ENCODE measurements around the gene PSENEN.

The PSENEN gene

DNA sequence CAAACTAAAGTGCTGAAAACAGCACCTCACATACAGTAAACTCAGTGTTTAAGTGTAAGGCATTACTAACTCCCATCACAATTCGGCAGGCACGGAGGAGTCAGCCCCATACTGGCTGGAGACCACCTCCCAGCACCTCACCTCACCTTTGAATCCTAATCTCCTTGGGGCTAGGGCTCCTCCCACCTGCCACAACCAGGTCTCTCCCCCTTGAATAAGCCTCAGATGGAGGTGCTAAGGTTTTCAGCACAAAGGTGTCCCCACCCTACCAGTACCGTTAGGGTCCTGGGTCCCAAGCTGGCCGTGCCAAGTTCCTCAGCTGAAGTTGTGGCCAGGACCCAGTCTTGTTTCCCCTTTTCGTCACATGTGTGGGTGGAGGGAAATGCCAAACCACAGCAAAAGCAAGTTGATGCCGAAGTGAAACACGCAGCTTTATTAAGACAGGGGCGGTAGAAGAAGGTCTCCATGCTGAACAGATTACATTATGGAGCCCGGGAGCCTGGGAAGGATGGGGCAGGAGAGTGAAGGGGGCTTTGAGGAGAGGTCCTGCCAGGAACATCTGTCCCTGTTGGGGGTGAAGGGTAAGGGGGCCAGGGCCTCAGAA, 3.2 kb upstream of the PSENEN start, which contains the start of gene IGFLR1:
Gene IGFLR1, minus strand, starts transcription at position 332 of the 604 bp plus-strand sequence. CDS start 1,272 bp downstream, outside the sequence.
- H3K27ac ChIP-seq: peak within 1 kb of the TSS; percentile 90
- TF ChIP-seq ZFX (IDR thresholded peaks at IDR 0.05; ENCODE audit: borderline replicate concordance): no peak
- TF ChIP-seq, protein P1, sequence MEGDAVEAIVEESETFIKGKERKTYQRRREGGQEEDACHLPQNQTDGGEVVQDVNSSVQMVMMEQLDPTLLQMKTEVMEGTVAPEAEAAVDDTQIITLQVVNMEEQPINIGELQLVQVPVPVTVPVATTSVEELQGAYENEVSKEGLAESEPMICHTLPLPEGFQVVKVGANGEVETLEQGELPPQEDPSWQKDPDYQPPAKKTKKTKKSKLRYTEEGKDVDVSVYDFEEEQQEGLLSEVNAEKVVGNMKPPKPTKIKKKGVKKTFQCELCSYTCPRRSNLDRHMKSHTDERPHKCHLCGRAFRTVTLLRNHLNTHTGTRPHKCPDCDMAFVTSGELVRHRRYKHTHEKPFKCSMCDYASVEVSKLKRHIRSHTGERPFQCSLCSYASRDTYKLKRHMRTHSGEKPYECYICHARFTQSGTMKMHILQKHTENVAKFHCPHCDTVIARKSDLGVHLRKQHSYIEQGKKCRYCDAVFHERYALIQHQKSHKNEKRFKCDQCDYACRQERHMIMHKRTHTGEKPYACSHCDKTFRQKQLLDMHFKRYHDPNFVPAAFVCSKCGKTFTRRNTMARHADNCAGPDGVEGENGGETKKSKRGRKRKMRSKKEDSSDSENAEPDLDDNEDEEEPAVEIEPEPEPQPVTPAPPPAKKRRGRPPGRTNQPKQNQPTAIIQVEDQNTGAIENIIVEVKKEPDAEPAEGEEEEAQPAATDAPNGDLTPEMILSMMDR (IDR thresholded peaks at IDR 0.05): no peak

DNA sequence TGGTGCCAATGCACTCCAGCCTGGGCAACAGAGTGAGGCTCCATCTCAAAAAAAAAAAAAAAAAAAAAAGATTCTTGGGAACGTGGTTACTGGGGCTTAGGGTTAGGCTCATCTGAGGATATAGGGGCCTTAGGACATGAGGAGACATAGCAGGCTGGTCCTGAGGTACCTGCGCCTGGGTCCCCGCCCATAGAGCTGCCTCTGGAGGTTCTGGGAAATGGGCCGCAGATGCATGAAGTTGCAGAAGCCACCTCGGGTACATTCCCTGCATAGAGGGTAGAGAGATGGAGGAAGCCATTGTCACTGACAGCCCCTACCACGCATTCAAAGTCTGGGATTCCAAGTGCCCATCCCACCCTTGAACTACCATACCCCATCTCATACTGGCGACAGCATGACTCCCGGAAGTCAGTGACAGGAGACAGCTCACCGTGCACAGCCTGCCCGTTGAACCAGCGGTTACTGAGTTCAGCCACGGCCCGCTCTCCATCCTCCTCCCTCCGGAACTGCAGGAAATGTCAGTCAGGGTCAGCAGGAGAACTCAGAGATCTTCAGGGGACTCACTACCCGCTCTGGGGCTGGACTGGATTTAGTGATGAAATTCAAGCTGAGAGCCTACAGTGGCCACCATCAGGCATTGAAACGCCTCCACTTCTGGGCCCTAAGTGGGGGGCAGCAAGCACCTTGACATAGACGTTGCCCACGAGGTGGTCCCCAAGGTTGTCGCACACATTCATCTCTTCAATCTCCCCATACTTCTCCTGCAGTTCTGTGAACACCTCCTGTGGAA, 1.6 kb upstream of the PSENEN start:
- TF ChIP-seq, protein P1 (IDR thresholded peaks at IDR 0.05): no peak
- TF ChIP-seq ZFX (IDR thresholded peaks at IDR 0.05; ENCODE audit: borderline replicate concordance): no peak
- H3K27ac ChIP-seq: peak overlapping the region; percentile 98

DNA sequence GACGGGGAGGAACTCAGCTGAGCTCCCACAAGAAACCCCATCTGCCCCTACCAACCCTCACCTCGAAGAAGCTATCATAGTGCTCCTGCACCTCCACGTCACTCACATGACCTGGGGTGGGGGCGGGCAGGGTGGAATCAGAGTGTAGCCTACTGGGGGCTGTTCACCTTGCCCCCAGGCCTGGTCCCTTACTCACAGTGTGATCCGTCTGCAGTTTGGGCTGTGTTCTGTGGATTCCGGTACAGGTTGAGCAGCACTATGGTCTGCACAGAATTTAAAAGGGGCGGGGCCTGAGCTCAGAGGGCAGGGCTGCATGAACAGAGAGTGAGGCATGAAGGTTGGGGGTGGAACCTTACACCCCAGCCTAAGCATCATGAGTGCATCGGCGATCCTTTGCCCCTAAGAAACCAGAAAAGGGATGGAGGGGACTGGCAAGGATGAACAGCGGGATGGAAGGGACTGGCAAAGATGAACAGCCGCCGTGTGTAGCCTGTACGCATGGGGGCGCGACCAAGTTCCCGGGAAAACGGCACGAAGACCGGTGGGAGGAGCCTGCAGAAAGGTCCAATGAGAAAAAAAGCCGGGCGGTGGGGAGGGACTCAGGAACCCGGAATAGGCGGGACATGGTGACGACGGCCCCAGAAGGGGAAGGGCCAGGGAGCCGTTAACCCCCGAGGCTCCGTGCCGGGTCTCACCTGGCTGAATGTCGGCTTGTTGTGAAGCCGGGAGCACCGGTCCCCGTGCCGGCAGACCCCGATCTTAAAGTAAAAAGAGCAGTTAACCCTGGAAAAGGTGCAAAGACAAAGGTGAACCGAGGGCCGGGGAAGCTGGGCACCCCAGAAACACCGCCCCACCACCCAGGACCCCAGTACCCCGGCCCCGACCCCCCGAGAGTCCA, 772 bp upstream of the PSENEN start:
- peak overlapping the region; percentile 98 for H3K27ac ChIP-seq
- TF ChIP-seq, protein P1 (IDR thresholded peaks at IDR 0.05): peak; percentile 56
- TF ChIP-seq ZFX (IDR thresholded peaks at IDR 0.05; ENCODE audit: borderline replicate concordance): no peak

DNA sequence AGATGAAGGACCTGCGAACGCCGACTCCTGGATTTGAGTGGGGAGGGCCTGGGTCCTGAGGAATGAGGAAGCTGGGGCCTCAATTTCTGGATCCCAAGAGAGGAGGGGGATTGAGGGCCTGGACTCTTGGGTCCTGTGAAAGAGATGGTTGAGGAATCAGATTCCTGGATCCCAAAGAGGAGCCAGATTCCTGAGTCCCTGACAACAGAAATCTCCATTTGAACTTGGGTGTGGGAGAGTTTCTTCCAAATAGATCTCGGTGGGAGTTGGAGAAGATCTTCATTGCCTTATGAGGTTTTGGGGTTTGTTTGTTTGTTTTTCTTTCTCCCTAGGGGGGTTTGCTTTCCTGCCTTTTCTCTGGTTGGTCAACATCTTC, 624 bp downstream of the PSENEN start:
- TF ChIP-seq, protein P1 (IDR thresholded peaks at IDR 0.05): no peak
- TF ChIP-seq ZFX (IDR thresholded peaks at IDR 0.05; ENCODE audit: borderline replicate concordance): no peak

DNA sequence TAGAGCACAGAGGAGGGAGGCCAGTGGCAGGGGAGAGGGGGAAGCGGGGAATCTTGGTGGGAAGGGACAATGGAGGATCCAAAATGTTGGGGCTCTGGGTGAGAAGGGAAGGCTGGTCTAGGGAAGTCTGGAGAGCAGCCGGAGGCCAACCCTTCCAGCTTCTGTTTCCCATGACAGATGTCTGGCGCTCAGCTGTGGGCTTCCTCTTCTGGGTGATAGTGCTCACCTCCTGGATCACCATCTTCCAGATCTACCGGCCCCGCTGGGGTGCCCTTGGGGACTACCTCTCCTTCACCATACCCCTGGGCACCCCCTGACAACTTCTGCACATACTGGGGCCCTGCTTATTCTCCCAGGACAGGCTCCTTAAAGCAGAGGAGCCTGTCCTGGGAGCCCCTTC, 1.1 kb downstream of the PSENEN start:
- H3K27ac ChIP-seq: peak overlapping the region; percentile 98; the same call in 1 of the 2 replicates
- TF ChIP-seq, protein P1 (IDR thresholded peaks at IDR 0.05): no peak
- TF ChIP-seq ZFX (IDR thresholded peaks at IDR 0.05; ENCODE audit: borderline replicate concordance): no peak

More for the DNA sequence above, 624 bp downstream of the PSENEN start:
- peak overlapping the region; percentile 98 for H3K27ac ChIP-seq

DNA sequence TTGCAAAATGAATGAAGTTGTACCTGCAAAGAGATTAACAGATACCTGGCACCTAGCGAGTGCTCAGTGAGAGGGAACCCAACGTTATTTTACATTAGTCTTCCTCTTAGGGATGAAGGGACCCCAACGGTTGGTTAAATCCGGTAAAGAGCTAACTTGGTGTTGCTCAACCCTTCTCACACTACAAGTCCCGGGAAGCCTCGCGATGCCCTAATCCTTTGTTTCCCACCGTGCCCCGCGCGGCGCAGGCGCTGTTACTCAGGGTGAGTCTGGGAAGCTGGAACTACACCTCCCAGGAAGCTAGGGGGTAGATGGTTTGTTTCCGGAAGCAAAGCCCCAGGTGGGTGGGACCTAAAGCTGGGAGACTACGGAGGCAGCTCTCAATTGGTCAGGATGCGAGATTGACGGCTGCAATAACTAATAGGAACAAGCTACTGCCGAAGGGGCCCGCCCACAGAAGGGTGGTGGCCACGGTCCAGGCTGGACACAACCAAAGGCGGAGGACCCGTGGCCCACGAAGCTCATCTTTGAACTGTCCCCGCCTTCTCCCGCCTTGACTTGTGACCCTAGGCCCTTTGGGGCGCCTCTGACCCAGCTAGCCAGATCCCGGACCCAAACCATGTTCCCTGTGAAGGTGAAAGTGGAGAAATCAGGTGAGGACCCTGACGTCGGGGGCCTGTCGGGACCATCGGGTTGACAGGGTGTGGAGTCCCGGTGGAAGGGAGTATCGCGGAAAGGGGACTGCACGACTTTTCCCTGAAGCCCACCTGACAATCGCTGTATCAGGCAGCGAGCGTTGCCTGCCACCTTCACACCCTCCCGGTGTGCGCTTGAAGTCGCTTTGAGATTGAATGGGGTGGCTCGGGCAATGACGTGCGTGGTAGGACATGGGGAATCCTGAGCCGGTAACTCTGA, 2.9 kb downstream of the PSENEN start, which contains the start of gene LIN37:
Gene LIN37, plus strand, starts transcription at position 471 of the 915 bp plus-strand sequence. Its CDS starts 149 bp downstream, at position 620.
- TF ChIP-seq, protein P1 (IDR thresholded peaks at IDR 0.05): no peak
- TF ChIP-seq ZFX (IDR thresholded peaks at IDR 0.05; ENCODE audit: borderline replicate concordance): no peak
- peak within 1 kb of the TSS; percentile 98 for H3K27ac ChIP-seq
